HEK293 (cell line): Measurements from ENCODE around the gene PLEKHA7.

Experiments used
- CTCF ChIA-PET: fragments of 350-600 bp; formaldehyde crosslinking; extraction: SDS; loops from one replicate; lab custom pipeline; 2021; ENCODE audit warnings: antibody characterized with exemption; lab: Yijun Ruan, JAX
- POLR2A ChIA-PET: fragments of 300-600 bp; formaldehyde crosslinking; extraction: SDS; loops from one replicate; lab custom pipeline; 2020; ENCODE audit warnings: antibody characterized with exemption, inconsistent platforms; lab: Yijun Ruan, JAX
- H3K27ac ChIP-seq: fragments of 200-500 bp; sonication (Bioruptor generic); 2 replicates; pipeline ENCODE4 v1.5.1; 2014; ENCODE audit warnings: low read depth, low read length, control low read depth, inconsistent platforms; ENCODE audit errors: extremely low read depth
- H3K36me3 ChIP-seq, 2 experiments: fragments of 200-500 bp in 1 of 2; sonication (Bioruptor generic) in 1 of 2; 1 replicate in 1 of 2; 2 replicates in 1 of 2; pipeline ENCODE4 v1.5.1; 2014 to 2017; ENCODE audit warnings: inconsistent platforms in 2 of 2, low read length in 2 of 2; ENCODE audit not compliant: control insufficient read depth in 2 of 2, insufficient read depth in 1 of 2
- H3K4me1 ChIP-seq: fragments of 200-500 bp; sonication (Bioruptor generic); 2 replicates; pipeline ENCODE4 v1.5.1; 2014; ENCODE audit warnings: mild to moderate bottlenecking, low read length, inconsistent platforms; ENCODE audit not compliant: control insufficient read depth, insufficient read depth
- H3K4me3 ChIP-seq: 2 replicates; pipeline ENCODE4 v1.5.1; 2011; ENCODE audit warnings: low read depth, mild to moderate bottlenecking, control low read depth, low read length, moderate library complexity
- H3K9me3 ChIP-seq: fragments of 200-500 bp; sonication (Bioruptor generic); 2 replicates; pipeline ENCODE4 v1.5.1; 2014; ENCODE audit warnings: low read depth, low read length, inconsistent platforms; ENCODE audit not compliant: control insufficient read depth, insufficient read depth
- BCL6B ChIP-seq: fragments of 450-650 bp; formaldehyde crosslinking; IDR thresholded peaks from 2 replicates; pipeline ENCODE4 v1.5.1; 2017; ENCODE audit warnings: missing biosample characterization, missing genetic modification characterization
- REST ChIP-seq: fragments of 450-650 bp; formaldehyde crosslinking; IDR thresholded peaks from 2 replicates; pipeline ENCODE4 v1.5.1; 2016; ENCODE audit warnings: missing biosample characterization, missing genetic modification characterization
- SCRT2 ChIP-seq: fragments of 450-650 bp; formaldehyde crosslinking; IDR thresholded peaks from 2 replicates; pipeline ENCODE4 v1.5.1; 2016; ENCODE audit warnings: missing biosample characterization, missing genetic modification characterization
- ZBTB1 ChIP-seq: fragments of 450-650 bp; formaldehyde crosslinking; IDR thresholded peaks from 2 replicates; pipeline ENCODE4 v1.5.1; 2016; ENCODE audit warnings: missing biosample characterization, missing genetic modification characterization
- ZBTB17 ChIP-seq: fragments of 450-650 bp; formaldehyde crosslinking; IDR thresholded peaks from 2 replicates; pipeline ENCODE4 v1.5.1; 2016; ENCODE audit warnings: missing biosample characterization, missing genetic modification characterization
- ZBTB20 ChIP-seq: fragments of 450-650 bp; formaldehyde crosslinking; IDR thresholded peaks from 2 replicates; pipeline ENCODE4 v1.5.1; 2016; ENCODE audit warnings: missing biosample characterization, missing genetic modification characterization
- ZBTB7A ChIP-seq: fragments of 450-650 bp; formaldehyde crosslinking; IDR thresholded peaks from 2 replicates; pipeline ENCODE4 v1.5.1; 2016; ENCODE audit warnings: low read depth, missing biosample characterization, missing genetic modification characterization
- ZBTB8A ChIP-seq: fragments of 450-650 bp; formaldehyde crosslinking; IDR thresholded peaks from 2 replicates; pipeline ENCODE4 v1.5.1; 2016; ENCODE audit warnings: missing biosample characterization, missing genetic modification characterization
- ZNF10 ChIP-seq: fragments of 450-650 bp; formaldehyde crosslinking; IDR thresholded peaks from 2 replicates; pipeline ENCODE4 v1.5.1; 2017; ENCODE audit warnings: missing biosample characterization, missing genetic modification characterization
- ZNF112 ChIP-seq: fragments of 450-650 bp; formaldehyde crosslinking; IDR thresholded peaks from 2 replicates; pipeline ENCODE4 v1.5.0; 2017; ENCODE audit warnings: missing biosample characterization, missing genetic modification characterization
- ZNF184 ChIP-seq: fragments of 450-650 bp; IDR thresholded peaks from 2 replicates; pipeline ENCODE4 v1.5.1; 2018; ENCODE audit warnings: missing biosample characterization, mild to moderate bottlenecking, missing genetic modification characterization
- ZNF19 ChIP-seq: fragments of 450-650 bp; formaldehyde crosslinking; IDR thresholded peaks from 2 replicates; pipeline ENCODE4; 2016; ENCODE audit warnings: missing biosample characterization, missing genetic modification characterization, low read depth
- ZNF211 ChIP-seq: fragments of 450-650 bp; formaldehyde crosslinking; IDR thresholded peaks from 2 replicates; pipeline ENCODE4 v1.5.1; 2016; ENCODE audit warnings: low read depth, missing biosample characterization, missing genetic modification characterization
- ZNF221 ChIP-seq: fragments of 450-650 bp; formaldehyde crosslinking; IDR thresholded peaks from 2 replicates; pipeline ENCODE4 v1.5.1; 2017; ENCODE audit warnings: missing biosample characterization, missing genetic modification characterization, borderline replicate concordance
- ZNF394 ChIP-seq: fragments of 450-650 bp; formaldehyde crosslinking; IDR thresholded peaks from 2 replicates; pipeline ENCODE4 v1.5.1; 2016; ENCODE audit warnings: missing biosample characterization, missing genetic modification characterization, mild to moderate bottlenecking, moderate library complexity, borderline replicate concordance
- ZNF423 ChIP-seq: fragments of 450-650 bp; formaldehyde crosslinking; IDR thresholded peaks from 2 replicates; pipeline ENCODE4 v1.5.1; 2016; ENCODE audit warnings: missing biosample characterization, missing genetic modification characterization
- ZNF426 ChIP-seq: fragments of 450-650 bp; formaldehyde crosslinking; IDR thresholded peaks from 2 replicates; pipeline ENCODE4 v1.5.1; 2017; ENCODE audit warnings: missing biosample characterization, missing genetic modification characterization, mild to moderate bottlenecking, inconsistent platforms, moderate library complexity
- ZNF433 ChIP-seq: fragments of 450-650 bp; formaldehyde crosslinking; IDR thresholded peaks from 2 replicates; pipeline ENCODE4 v1.5.1; 2016; ENCODE audit warnings: missing biosample characterization, missing genetic modification characterization, low read depth
- ZNF521 ChIP-seq: fragments of 450-650 bp; formaldehyde crosslinking; IDR thresholded peaks from 2 replicates; pipeline ENCODE4 v1.5.1; 2017; ENCODE audit warnings: missing biosample characterization, mild to moderate bottlenecking, missing genetic modification characterization
- ZNF549 ChIP-seq: fragments of 450-650 bp; IDR thresholded peaks from 2 replicates; pipeline ENCODE4 v1.5.1; 2018; ENCODE audit warnings: missing biosample characterization, missing genetic modification characterization, mild to moderate bottlenecking, inconsistent platforms, moderate library complexity
- ZNF561 ChIP-seq: fragments of 450-650 bp; IDR thresholded peaks from 2 replicates; pipeline ENCODE4 v1.5.1; 2018; ENCODE audit warnings: missing biosample characterization, missing genetic modification characterization, borderline replicate concordance
- ZNF629 ChIP-seq: fragments of 450-650 bp; formaldehyde crosslinking; IDR thresholded peaks from 2 replicates; pipeline ENCODE4 v1.5.1; 2017; ENCODE audit warnings: missing biosample characterization, missing genetic modification characterization
- ZNF677 ChIP-seq: fragments of 450-650 bp; IDR thresholded peaks from 2 replicates; pipeline ENCODE4 v1.5.0; 2018; ENCODE audit warnings: missing biosample characterization, mild to moderate bottlenecking, missing genetic modification characterization, moderate library complexity
- ZNF777 ChIP-seq: fragments of 450-650 bp; formaldehyde crosslinking; IDR thresholded peaks from 2 replicates; pipeline ENCODE4 v1.5.1; 2017; ENCODE audit warnings: missing biosample characterization, missing genetic modification characterization, borderline replicate concordance
- TF ChIP-seq, protein P1 (sequence below): fragments of 450-650 bp; formaldehyde crosslinking; IDR thresholded peaks from 2 replicates; pipeline ENCODE4 v1.5.1; 2016; ENCODE audit warnings: missing biosample characterization, missing genetic modification characterization
- TF ChIP-seq, protein P2 (sequence below): fragments of 450-650 bp; formaldehyde crosslinking; IDR thresholded peaks from 2 replicates; pipeline ENCODE4 v1.5.0; 2017; ENCODE audit warnings: missing biosample characterization, missing genetic modification characterization, borderline replicate concordance

Gene PLEKHA7

GRCh38 chr11:17024924-17025323 lies 10.7 kb upstream of the PLEKHA7 start (continued):
- TF ChIP-seq REST (tag by site-specific recombination) (peak; percentile 64), ZBTB8A (peak; percentile 43; the same call in 1 of the 2 replicates), ZNF561 (tag by site-specific recombination) (no peak), ZNF629 (tag by site-specific recombination) (peak; percentile 41; the same call in 1 of the 2 replicates)
- TF ChIP-seq, protein P1, sequence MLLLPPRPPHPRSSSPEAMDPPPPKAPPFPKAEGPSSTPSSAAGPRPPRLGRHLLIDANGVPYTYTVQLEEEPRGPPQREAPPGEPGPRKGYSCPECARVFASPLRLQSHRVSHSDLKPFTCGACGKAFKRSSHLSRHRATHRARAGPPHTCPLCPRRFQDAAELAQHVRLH (tag by site-specific recombination): 0 out of 2 replicates have a peak, but pooled peaks have one; percentile 29
- TF ChIP-seq, all 188 proteins: peak for 20

DNA sequence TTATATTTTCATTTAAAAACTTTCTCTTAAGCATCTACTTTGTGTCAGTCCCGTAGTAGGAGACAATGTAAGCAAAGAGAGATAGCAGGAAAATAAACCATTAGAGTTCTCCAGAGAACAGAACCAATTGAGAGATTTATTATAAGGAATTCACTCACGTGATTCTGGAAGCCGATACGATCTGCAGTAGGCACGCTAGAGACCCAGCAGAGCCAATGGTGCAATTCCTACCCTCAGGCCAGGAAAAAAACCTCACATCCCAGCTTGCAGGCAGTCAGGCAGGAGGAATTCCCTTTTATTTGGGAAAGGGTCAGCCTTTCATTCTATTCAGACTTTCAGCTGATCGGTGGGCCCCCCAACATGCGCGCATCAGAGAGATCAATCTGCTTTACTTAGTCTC lies 7.3 kb upstream of the PLEKHA7 start:
- Histone ChIP-seq H3K4me3 (no peak overlapping the region), H3K27ac (no peak overlapping the region), H3K9me3 (no peaks in the 10 kb centered on the region), H3K36me3 (no peaks in the 10 kb centered on the region), H3K4me1 (no peaks in the 10 kb centered on the region)
- ChIA-PET POLR2A (no interaction called here), CTCF (interaction anchor here (0.7 to 1.5 kb wide), 2 partner anchors 201 to 202 kb away, joined by 3 read pairs; no protein-coding TSS in a partner anchor)
- TF ChIP-seq ZNF19 (tag by site-specific recombination): no peak
- no peak for TF ChIP-seq ZBTB1 (tag by site-specific recombination)
- no peak for TF ChIP-seq BCL6B (tag by site-specific recombination)
- no peak for TF ChIP-seq ZNF423 (tag by site-specific recombination)
- TF ChIP-seq, protein P2, sequence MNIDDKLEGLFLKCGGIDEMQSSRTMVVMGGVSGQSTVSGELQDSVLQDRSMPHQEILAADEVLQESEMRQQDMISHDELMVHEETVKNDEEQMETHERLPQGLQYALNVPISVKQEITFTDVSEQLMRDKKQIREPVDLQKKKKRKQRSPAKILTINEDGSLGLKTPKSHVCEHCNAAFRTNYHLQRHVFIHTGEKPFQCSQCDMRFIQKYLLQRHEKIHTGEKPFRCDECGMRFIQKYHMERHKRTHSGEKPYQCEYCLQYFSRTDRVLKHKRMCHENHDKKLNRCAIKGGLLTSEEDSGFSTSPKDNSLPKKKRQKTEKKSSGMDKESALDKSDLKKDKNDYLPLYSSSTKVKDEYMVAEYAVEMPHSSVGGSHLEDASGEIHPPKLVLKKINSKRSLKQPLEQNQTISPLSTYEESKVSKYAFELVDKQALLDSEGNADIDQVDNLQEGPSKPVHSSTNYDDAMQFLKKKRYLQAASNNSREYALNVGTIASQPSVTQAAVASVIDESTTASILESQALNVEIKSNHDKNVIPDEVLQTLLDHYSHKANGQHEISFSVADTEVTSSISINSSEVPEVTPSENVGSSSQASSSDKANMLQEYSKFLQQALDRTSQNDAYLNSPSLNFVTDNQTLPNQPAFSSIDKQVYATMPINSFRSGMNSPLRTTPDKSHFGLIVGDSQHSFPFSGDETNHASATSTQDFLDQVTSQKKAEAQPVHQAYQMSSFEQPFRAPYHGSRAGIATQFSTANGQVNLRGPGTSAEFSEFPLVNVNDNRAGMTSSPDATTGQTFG (tag by site-specific recombination): no peak
- no peak for TF ChIP-seq ZBTB17 (tag by site-specific recombination)
- TF ChIP-seq ZNF521 (tag by site-specific recombination): no peak
- TF ChIP-seq ZNF221 (tag by site-specific recombination): no peak

DNA sequence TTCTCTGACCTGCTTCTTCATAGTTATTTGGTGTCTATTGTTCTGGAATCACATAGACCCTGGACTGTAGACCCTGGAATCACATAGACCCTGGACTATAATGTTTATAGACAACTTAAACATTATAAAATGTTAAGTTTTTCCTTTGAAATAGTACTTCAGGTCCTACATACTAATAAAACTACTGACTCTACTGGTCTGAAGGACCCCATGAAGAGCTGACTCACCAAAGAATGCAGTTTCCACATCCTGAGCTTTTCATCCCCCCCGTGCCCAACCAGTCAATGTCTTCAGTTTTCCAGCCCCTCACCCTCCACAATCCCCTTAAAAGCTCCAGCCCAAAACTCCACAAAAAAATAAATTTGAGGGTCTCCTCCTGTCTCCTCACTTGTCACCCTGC lies 6.6 kb upstream of the PLEKHA7 start:
- ChIA-PET CTCF (interaction anchor here (1.5 kb wide), 1 partner anchor 201 kb away, joined by 3 read pairs; no protein-coding TSS in a partner anchor), POLR2A (no interaction called here)
- no peaks in the 10 kb centered on the region for H3K4me1 ChIP-seq
- H3K27ac ChIP-seq: no peak overlapping the region
- H3K9me3 ChIP-seq: no peaks in the 10 kb centered on the region
- no peaks in the 10 kb centered on the region for H3K36me3 ChIP-seq
- no peak overlapping the region for H3K4me3 ChIP-seq
- TF ChIP-seq ZNF211 (tag by site-specific recombination) (no peak), ZNF394 (tag by site-specific recombination) (no peak), ZNF677 (tag by site-specific recombination) (no peak), ZBTB20 (tag by site-specific recombination) (no peak), ZNF426 (tag by site-specific recombination) (no peak), ZNF433 (tag by site-specific recombination) (no peak), ZNF112 (tag by site-specific recombination) (no peak), ZBTB7A (no peak), ZNF184 (no peak), ZNF777 (no peak), ZNF10 (tag by site-specific recombination) (no peak), ZNF549 (tag by site-specific recombination) (no peak), SCRT2 (tag by site-specific recombination) (no peak)
